ENCODE data around the gene NACC2. TPM values are rescaled to one million over a fixed set of nuclear protein-coding genes. Genes with fewer than 3 reads are reported as not detected.

The NACC2 gene
- total and polyA plus RNA-seq, 2 donors (not counting 3 experiments of a cell fraction or from before 2014, with no cell fraction given), result 15.8 to 27.1 TPM

DNA sequence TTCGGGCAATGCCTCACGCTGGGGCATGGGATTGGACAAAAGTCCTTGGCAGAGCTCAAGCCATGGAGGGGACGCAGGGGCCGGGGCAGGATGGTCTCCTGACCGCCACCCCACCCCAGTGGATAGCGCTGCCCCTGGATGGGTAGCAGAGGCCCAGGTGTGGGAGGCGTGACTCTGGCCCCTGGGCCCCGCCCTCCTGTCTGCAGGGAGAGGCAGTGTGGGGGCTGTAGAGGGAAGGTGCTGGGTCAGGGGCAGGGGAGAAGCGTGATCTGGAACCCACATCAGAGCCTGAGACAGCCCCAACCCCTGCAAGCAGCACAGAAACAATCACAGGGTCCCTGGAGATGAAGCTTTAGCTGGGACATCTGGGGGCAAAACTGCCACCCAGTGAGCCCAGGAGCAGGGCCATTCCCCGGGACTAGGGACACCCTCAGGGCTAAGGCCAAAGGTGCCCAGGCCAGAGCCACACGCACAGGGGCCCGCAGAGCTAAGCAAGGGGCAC, 36.2 kb downstream of the NACC2 start:
- POLR2A ChIA-PET, result no interaction called here
- FAIRE-seq, result no peak
- no peaks in the 10 kb centered on the region for H4K20me1 ChIP-seq (replicated peaks; ENCODE audit: control insufficient read depth, extremely low read depth, insufficient read depth, low read length)

More for the DNA sequence above, 36.2 kb downstream of the NACC2 start:
- no peak overlapping the region for H2AFZ ChIP-seq (ENCODE audit: low read depth, low read length)
- CTCF ChIA-PET, result no interaction called here
- peaks cover 57% of the 10 kb centered on the region for H3K79me2 ChIP-seq (ENCODE audit: control insufficient read depth, insufficient read depth, low read length)
- H3K4me2 ChIP-seq (ENCODE audit: insufficient read depth, low read length), result no peak overlapping the region
- H3K27ac ChIP-seq (ENCODE audit: insufficient read depth, low read depth, low read length), result no peak overlapping the region
- no peaks in the 10 kb centered on the region for H3K9me3 ChIP-seq (replicated peaks; ENCODE audit: control insufficient read depth, insufficient read depth, low read length)
- H3K36me3 ChIP-seq (ENCODE audit: control insufficient read depth in 2 of 2, extremely low read depth in 1 of 2, insufficient read depth in 2 of 2, low read length in 2 of 2), result peaks cover 0 to 5% of the 10 kb centered on the region in 2 experiments
- dilution Hi-C loops (cut with MboI; ENCODE audit: extremely low pct_ligation_motif_present, low sequenced_read_pairs) (no loop called here), intact Hi-C loops (cut with micrococcal nuclease) (no loop called here)
- H3K9me1 ChIP-seq (replicated peaks; ENCODE audit: control insufficient read depth, extremely low read depth, insufficient read depth, low read length), result no peaks in the 10 kb centered on the region
- no peak for TF ChIP-seq MYC (IDR thresholded peaks at IDR 0.05; ENCODE audit: low read depth, low read length)
- no peak for TF ChIP-seq POLR2A (IDR thresholded peaks at IDR 0.05; ENCODE audit: low read depth, low read length)
- TF ChIP-seq, protein P1, sequence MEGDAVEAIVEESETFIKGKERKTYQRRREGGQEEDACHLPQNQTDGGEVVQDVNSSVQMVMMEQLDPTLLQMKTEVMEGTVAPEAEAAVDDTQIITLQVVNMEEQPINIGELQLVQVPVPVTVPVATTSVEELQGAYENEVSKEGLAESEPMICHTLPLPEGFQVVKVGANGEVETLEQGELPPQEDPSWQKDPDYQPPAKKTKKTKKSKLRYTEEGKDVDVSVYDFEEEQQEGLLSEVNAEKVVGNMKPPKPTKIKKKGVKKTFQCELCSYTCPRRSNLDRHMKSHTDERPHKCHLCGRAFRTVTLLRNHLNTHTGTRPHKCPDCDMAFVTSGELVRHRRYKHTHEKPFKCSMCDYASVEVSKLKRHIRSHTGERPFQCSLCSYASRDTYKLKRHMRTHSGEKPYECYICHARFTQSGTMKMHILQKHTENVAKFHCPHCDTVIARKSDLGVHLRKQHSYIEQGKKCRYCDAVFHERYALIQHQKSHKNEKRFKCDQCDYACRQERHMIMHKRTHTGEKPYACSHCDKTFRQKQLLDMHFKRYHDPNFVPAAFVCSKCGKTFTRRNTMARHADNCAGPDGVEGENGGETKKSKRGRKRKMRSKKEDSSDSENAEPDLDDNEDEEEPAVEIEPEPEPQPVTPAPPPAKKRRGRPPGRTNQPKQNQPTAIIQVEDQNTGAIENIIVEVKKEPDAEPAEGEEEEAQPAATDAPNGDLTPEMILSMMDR (IDR thresholded peaks at IDR 0.05; ENCODE audit: extremely low read depth in 1 of 2, insufficient read depth in 1 of 2, low read depth in 1 of 2, low read length in 2 of 2), result no peak
- no peak for TF ChIP-seq MAX (IDR thresholded peaks at IDR 0.05; ENCODE audit: insufficient read depth, insufficient read length)
- no peak for TF ChIP-seq FOS (IDR thresholded peaks at IDR 0.05; ENCODE audit: borderline replicate concordance, insufficient read depth, low read length)
- TF ChIP-seq GATA2 (IDR thresholded peaks at IDR 0.05; ENCODE audit: insufficient read depth, insufficient read length, low read depth, low read length), result no peak
- TF ChIP-seq EZH2 (IDR thresholded peaks at IDR 0.05; ENCODE audit: borderline replicate concordance, low read depth, low read length, severe bottlenecking), result no peak
- TF ChIP-seq POLR2AphosphoS5 (IDR thresholded peaks at IDR 0.05; ENCODE audit: insufficient read depth, low read depth, low read length), result no peak
- TF ChIP-seq JUN (IDR thresholded peaks at IDR 0.05; ENCODE audit: borderline replicate concordance, insufficient read depth, insufficient read length, low read depth), result no peak
- DNase-seq (ENCODE audit: low read depth, low spot score), result no peak
- no peak overlapping the region for H3K4me3 ChIP-seq (replicated peaks in 1 of 3; ENCODE audit: insufficient read depth in 1 of 3, low read depth in 1 of 3, low read length in 3 of 3)
- BruUV-seq (replicated peaks), result no TSS peak
- no peak overlapping the region for H3K9ac ChIP-seq (replicated peaks; ENCODE audit: extremely low read depth, insufficient read depth, low read length)
- peaks cover 3% of the 10 kb centered on the region for H3K4me1 ChIP-seq (ENCODE audit: control insufficient read depth, extremely low read depth, insufficient read depth, low read length)
- H3K27me3 ChIP-seq (ENCODE audit: control insufficient read depth in 2 of 2, insufficient read depth in 2 of 2, low read length in 2 of 2), result no peaks in the 10 kb centered on the region
